Left lung (tissue), 10 donors: Measurements from ENCODE around the gene CCDC120. TPM values are rescaled to one million over a fixed set of nuclear protein-coding genes. Genes with fewer than 3 reads are reported as not detected.

Experiments used
- ATAC-seq: fragments of 200-7000 bp; cut with Tn5 transposase; one replicate; pipeline ENCODE4 v1.9.1; 2020; ENCODE audit warnings: moderate library complexity
- DNase-seq, 4 donors: peaks; one replicate each; pipeline ENCODE4 v3.0.0-alpha.2; 2013 to 2020
- H3K27ac ChIP-seq, 2 donors: fragments of 200-600 bp; sonication (generic) in 1 of 2; one replicate each; pipeline versions ENCODE4 v1.5.0 to v1.8.0; 2020 to 2021
- H3K27me3 ChIP-seq, 2 donors: fragments of 200-600 bp; sonication (generic) in 1 of 2; one replicate each; pipeline versions ENCODE4 v1.5.0 to v1.8.0; 2020 to 2021
- H3K36me3 ChIP-seq, 2 donors: fragments of 200-600 bp; sonication (generic) in 1 of 2; one replicate each; pipeline versions ENCODE4 v1.5.0 to v1.8.0; 2020 to 2021
- H3K4me1 ChIP-seq, 2 donors: fragments of 200-600 bp; one replicate each; pipeline ENCODE4 v1.8.0; 2021
- H3K4me3 ChIP-seq, 2 donors: fragments of 200-600 bp; sonication (generic) in 1 of 2; one replicate each; pipeline versions ENCODE4 v1.5.0 to v1.8.0; 2020 to 2021; ENCODE audit warnings: mild to moderate bottlenecking in 1 of 2
- H3K9me3 ChIP-seq, 2 donors: fragments of 200-600 bp; sonication (generic) in 1 of 2; one replicate each; pipeline versions ENCODE4 v1.5.0 to v1.8.0; 2020 to 2021
- intact Hi-C, 2 donors: fragments of 100-400 bp; cut with DNase I; formaldehyde crosslinking; loops; one replicate each; pipeline versions ENCODE4 v1.11.2 to v1.14.2; 2022
- polyA plus RNA-seq, 6 donors: library from polyadenylated mRNA; unstranded; fragments of 120-200 nt; gene quantifications; one replicate each; pipeline ENCODE4 v1.2.1, GENCODE V29; 2013; ENCODE audit not compliant: insufficient read length in 6 of 6
- total RNA-seq, 2 donors: library from RNA; stranded (reverse); fragmentation: NEBNext Ultra II Directional; extraction: Animal tissue kit (Norgen Biotek cat#: 25700); gene quantifications; one replicate each; pipeline ENCODE4 v1.2.1, GENCODE V29; 2021
- TF ChIP-seq, protein P1 (sequence below), 2 donors: fragments of 200-600 bp; sonication (generic) in 1 of 2; IDR thresholded peaks; one replicate each; pipeline versions ENCODE4 v1.5.0 to v1.8.0; 2021; ENCODE audit warnings: antibody characterized with exemption in 2 of 2
- donor health status: DM: no; HTN: yes; CAD: no.
- donor health status: DM: no; HTN: no; CAD: no.

Gene CCDC120
- total and polyA plus RNA-seq, 8 donors = 9.7 to 19.5 (median 15.0) TPM

GRCh38 chrX:49071877-49072711, 13.3 kb downstream of the CCDC120 start:
- Histone ChIP-seq H3K36me3 (peaks cover 0 to 25% of the 10 kb centered on the region in 2 donors), H3K9me3 (no peaks in the 10 kb centered on the region), H3K4me1 (peaks cover 0 to 5% of the 10 kb centered on the region in 2 donors), H3K27ac (peak overlapping the region; percentile 1 to 28), H3K27me3 (no peaks in the 10 kb centered on the region), H3K4me3 (peak overlapping the region; percentile 35 to 58)
- peak; percentile 84 for ATAC-seq
- TF ChIP-seq, protein P1, sequence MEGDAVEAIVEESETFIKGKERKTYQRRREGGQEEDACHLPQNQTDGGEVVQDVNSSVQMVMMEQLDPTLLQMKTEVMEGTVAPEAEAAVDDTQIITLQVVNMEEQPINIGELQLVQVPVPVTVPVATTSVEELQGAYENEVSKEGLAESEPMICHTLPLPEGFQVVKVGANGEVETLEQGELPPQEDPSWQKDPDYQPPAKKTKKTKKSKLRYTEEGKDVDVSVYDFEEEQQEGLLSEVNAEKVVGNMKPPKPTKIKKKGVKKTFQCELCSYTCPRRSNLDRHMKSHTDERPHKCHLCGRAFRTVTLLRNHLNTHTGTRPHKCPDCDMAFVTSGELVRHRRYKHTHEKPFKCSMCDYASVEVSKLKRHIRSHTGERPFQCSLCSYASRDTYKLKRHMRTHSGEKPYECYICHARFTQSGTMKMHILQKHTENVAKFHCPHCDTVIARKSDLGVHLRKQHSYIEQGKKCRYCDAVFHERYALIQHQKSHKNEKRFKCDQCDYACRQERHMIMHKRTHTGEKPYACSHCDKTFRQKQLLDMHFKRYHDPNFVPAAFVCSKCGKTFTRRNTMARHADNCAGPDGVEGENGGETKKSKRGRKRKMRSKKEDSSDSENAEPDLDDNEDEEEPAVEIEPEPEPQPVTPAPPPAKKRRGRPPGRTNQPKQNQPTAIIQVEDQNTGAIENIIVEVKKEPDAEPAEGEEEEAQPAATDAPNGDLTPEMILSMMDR (IDR thresholded peaks at IDR 0.05) = no peak
- intact Hi-C loops = no loop called here
- DNase-seq = peak; percentile 62 to 91 (median 84)

DNA sequence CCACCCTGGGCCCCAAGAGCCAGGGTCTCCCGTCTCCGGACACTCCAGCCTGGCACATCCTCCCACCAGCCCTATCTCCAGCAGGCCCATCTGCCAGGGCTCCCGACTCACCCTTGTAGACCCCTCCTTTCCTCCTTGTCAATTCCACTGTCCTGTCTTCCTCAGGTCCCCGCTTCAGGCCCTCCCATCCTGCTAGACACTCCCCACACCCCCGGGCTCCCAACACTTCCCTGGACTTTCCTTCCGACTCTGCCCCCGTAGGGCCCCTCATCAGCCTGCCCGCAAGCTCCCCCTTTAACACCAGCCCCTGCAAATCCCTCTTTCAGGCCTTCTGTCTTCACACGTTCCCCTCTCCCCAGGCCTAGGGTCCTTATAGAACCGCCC, 13.9 kb downstream of the CCDC120 start:
- no peaks in the 10 kb centered on the region for H3K27me3 ChIP-seq
- peaks cover 0 to 5% of the 10 kb centered on the region in 2 donors for H3K4me1 ChIP-seq
- peak overlapping the region in 1 of 2 donors; percentile 28 for H3K27ac ChIP-seq
- H3K36me3 ChIP-seq = peaks cover 0 to 26% of the 10 kb centered on the region in 2 donors
- TF ChIP-seq, protein P1 (IDR thresholded peaks at IDR 0.05) = no peak
- no peaks in the 10 kb centered on the region for H3K9me3 ChIP-seq
- no peak for DNase-seq
- no peak for ATAC-seq
- peak overlapping the region; percentile 35 to 58 for H3K4me3 ChIP-seq
- intact Hi-C loops = no loop called here

GRCh38 chrX:49073601-49074575, 15.1 kb downstream of the CCDC120 start, which contains the start of gene PRAF2:
Gene PRAF2 (minus strand): TSS chrX:49074002. CDS start chrX:49073987, 15 bp downstream.
- intact Hi-C loops = no loop called here
- no peaks in the 10 kb centered on the region for H3K27me3 ChIP-seq
- peaks cover 0 to 27% of the 10 kb centered on the region in 2 donors for H3K36me3 ChIP-seq
- H3K4me1 ChIP-seq = peaks cover 0 to 8% of the 10 kb centered on the region in 2 donors
- H3K9me3 ChIP-seq = no peaks in the 10 kb centered on the region
- peak within 1 kb of the TSS; percentile 35 to 58 for H3K4me3 ChIP-seq
- ATAC-seq (peak; percentile 89), DNase-seq (peak; percentile 83 to 96 (median 94))
- TF ChIP-seq, protein P1 (IDR thresholded peaks at IDR 0.05) = no peak
- peak within 1 kb of the TSS; percentile 53 to 78 for H3K27ac ChIP-seq

- H3K4me1 ChIP-seq = peaks cover 0 to 9% of the 10 kb centered on the region in 2 donors
- no peaks in the 10 kb centered on the region for H3K27me3 ChIP-seq
- no peak overlapping the region for H3K27ac ChIP-seq
- ATAC-seq = no peak
- no peaks in the 10 kb centered on the region for H3K9me3 ChIP-seq
- TF ChIP-seq, protein P1 (IDR thresholded peaks at IDR 0.05) = no peak
- intact Hi-C loops = no loop called here
- DNase-seq = no peak
- peaks cover 0 to 27% of the 10 kb centered on the region in 2 donors for H3K36me3 ChIP-seq
- H3K4me3 ChIP-seq = no peak overlapping the region
These were observed 16.5 kb downstream of the CCDC120 start for GRCh38 chrX:49075347-49075746.
